Stimulated activated CD8-positive, alpha-beta memory T cell treated with anti-CD3 and anti-CD28 coated beads, Interleukin-12 subunit alpha, Interleukin-12 subunit beta, amount 100 ng/mL, for 24 hours (primary cell): ENCODE data around the gene SPTBN5.

Experiments
- DNase-seq: peaks from one replicate; pipeline ENCODE4 v3.0.0-alpha.2; 2020; ENCODE audit errors: extremely low read depth

SPTBN5 gene

DNA sequence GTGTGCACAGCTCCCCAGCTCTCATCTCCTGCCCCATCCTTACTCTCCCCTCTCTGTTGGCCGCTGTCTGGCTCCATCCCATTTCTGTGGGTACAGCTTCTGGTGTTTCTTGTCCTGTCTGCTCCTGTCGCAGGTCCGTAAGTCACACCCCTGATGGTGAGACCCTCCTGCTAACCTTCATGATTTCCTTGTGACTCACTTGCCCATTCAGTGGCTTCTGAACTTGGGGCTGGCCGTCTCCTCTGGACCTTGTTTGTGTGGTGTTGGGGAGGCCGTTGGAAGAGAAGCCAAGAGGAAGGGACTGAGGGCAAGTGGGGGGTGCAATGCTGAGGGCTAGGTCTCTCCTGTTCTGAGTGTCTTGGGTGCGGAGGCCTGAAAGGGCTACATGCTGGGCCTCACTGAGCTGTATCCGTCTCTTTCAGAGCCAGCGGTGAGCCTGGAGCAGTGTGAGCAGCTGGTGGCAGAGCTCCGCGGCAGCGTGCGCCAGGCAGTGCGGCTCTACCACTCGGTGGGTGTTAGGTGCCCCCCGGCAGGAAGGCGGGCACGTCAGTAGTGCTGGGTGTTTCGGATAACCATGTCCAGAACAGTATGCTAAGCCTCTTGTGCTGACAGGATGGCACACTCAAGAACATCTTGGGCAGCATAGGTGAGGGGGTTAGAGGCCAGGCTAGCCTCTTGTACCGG, 69.6 kb downstream of the SPTBN5 start:
- DNase-seq, result no peak

GRCh38 chr15:41823502-41823901, 70.4 kb downstream of the SPTBN5 start:
- DNase-seq, result no peak

- DNase-seq, result no peak
Observed at GRCh38 chr15:41822957-41823356, 70.9 kb downstream of the SPTBN5 start.

GRCh38 chr15:41822471-41822870, 71.4 kb downstream of the SPTBN5 start:
- no peak for DNase-seq

DNA sequence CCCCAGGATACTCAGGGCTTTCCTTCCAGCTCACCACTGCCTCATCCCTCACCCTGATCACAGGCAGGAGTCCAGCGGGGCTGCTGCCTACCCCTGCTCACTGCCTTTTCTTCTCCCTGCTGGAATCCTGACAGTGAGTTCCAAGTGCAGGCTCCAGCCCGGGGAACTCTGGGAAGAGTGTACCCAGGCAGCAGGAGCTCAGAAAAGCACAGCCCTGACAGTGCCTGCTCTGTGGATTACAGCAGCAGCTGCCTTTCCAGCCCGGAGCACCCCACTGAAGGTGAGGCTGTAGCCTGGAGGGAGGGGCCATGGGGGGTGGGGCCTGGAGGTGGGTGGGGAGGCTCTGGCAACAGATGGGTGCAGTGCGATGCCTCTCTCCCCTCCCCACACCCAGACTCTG, 72.0 kb downstream of the SPTBN5 start:
- DNase-seq, result no peak

DNA sequence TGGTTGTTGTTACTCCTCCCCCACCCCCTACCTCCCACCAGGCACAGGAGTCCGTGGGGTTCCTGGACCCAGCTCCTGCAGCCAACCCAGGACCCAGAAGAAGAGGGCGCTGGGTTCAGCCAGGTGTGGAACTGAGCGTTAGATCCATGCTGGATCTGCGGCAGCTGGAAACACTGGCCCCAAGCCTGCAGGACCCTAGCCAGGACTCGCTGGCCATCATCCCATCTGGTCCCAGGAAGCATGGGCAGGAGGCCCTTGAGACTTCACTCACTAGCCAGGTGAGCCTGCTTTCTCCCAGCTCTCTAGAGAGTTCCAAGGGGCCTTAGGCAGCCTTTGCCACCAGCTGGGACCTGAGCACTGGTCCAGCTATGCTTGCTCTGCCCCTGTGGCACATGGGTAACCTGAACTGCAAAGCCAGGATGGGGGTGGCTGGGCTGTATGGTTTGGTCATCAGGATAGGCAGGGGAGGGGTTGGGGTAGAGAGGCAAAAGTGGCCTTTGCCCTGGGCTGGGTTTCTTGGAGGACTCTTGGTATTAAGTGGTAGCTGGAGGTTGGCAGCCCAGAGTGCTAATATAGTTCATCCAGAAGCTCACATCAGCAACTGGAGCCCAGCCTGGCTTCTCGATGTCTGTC, 72.9 kb downstream of the SPTBN5 start:
- DNase-seq, result no peak

DNA sequence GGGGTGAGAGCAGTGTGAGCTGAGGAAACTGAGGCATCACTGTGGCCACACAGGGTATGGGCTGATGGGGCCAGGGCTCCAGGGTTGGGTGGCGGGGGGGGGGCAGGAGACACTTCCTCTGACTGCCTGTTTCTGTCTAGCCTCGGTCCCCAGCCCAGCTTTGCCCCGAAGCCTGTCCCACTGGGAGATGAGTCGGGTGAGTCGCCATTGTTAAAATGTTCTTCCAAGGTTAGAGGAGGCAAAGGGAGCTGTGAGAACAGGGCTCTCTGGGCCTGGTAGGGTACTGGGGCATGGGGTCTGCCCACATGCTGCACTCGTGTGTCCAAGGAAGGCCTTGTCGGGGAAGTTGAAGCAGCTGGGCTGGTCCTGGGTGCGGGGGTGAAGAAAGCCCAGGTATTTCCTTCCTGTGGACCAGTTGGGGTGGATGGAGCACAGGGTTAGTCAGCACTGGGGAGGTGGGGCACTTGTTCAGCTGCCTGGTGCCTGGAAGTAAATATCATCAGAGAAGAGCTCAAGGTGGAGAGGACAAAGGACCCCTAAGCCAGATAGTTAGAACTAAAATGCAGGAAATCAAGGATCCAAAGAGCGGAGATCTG, 74.3 kb downstream of the SPTBN5 start:
- DNase-seq, result no peak

- DNase-seq, result no peak
Observed at GRCh38 chr15:41817781-41818180, 76.1 kb downstream of the SPTBN5 start.

DNA sequence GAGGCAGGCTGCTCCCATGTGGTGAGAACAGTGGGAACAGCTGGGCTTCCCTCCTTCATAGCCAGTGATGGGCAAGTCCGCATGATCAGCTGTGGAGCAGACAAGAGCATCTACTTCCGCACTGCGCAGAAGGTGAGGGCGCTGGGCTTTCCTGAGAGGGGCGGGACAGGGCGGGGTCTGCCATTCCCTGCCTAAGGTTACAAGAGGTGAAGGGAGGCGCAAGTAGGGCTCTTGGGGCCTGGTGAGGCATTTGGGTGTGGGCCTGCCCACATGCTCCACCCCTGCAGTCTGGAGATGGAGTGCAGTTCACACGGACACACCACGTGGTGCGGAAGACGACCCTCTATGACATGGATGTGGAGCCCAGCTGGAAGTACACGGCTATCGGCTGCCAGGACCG, 76.5 kb downstream of the SPTBN5 start:
- no peak for DNase-seq

GRCh38 chr15:41816788-41817187, 77.1 kb downstream of the SPTBN5 start:
- DNase-seq, result no peak

DNA sequence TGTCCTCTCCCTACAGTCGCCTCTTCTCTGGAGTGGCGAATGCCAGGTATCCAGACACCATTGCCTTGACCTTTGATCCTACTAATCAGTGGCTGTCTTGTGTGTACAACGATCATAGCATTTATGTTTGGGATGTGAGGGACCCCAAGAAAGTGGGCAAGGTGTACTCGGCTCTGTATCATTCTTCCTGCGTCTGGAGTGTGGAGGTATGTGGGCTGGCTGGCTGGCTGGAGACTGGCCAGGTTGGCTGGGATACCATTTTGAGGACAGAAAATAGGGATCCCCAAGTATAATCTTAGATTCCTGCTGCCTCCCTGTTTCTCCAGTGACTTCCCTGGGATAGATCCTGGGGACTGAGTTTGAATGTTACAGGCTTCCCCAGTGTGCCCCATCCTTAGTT, 79.3 kb downstream of the SPTBN5 start:
- DNase-seq, result no peak

DNA sequence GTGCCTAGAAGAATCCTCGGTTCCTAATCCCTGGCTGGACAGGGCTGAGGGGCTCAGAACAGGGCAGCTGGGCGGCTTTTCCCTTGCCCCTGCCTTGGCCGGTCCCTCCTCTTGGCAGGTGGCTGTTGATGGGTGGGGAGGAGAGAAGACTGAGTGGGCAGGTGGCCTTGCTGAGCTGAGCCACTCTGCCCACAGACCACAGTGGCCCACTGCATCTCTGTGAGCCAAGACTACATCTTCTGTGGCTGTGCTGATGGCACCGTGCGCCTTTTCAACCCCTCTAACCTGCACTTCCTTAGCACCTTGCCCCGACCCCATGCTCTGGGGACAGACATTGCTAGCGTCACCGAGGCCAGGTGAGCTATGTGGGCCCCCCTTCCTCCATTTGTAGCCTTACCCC, 80.4 kb downstream of the SPTBN5 start:
- no peak for DNase-seq

- no peak for DNase-seq
Observed at GRCh38 chr15:41812820-41813375, 81.0 kb downstream of the SPTBN5 start.

GRCh38 chr15:41811432-41812195, 82.2 kb downstream of the SPTBN5 start:
- peak; percentile 38 for DNase-seq

DNA sequence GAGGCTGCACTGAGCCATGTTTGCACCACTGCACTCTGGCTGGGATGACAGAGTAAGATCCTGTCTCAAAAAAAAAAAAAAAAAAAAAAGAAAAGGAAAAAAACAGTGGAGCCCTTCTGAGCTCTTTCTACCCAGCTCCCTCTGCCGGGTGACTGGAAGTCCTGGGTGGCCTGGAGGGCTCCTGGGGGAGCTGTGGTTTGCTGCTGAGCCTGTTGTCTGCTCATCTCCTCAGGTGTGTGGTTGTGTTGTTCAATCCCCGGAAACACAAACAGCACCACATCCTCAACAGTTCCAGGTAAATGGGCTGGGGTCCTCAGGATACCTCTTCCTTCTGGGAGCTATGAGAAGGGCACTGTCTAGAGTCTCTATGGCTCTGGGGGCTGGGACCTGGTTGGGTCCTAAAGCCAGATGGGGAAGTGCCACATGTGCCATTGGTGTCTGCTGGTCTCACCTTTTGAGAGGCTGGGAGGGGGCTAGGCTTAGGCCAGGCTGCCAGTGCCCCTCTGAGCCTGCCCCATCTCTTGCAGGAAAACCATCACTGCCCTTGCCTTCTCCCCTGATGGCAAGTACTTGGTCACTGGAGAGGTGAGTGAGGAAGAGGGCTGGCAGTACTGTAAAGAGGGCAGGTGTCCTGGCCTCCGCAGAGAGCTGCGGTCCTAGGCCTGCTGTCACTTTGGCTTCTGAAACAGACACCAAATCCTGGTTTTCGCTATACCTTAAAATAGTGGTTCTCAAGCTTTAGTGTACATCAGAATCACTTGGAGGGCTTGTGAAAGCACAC, 83.0 kb downstream of the SPTBN5 start:
- no peak for DNase-seq

GRCh38 chr15:41809526-41810220, 84.2 kb downstream of the SPTBN5 start:
- DNase-seq, result no peak

DNA sequence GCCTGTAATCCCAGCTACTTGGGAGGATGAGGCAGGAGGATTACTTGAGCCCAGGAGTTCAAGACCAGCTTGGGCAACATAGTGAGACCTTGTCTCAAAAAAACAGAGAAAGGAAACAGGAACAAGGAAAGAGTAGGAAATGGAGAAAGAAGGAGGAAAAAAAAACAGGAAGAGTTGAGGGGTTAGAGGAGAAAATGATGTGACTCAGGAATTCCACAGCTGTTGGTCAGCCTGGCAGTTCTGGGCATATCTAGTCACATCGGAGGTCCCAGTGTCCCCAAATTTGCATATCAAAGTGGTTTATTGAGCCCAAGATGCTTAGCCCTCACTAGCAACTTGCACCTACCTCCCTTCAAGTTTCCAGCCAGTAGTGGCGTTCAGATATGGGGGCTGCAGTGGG, 84.7 kb downstream of the SPTBN5 start:
- DNase-seq, result no peak

- no peak for DNase-seq
Observed at GRCh38 chr15:41806291-41807181, 87.3 kb downstream of the SPTBN5 start.

- DNase-seq, result no peak
Observed at GRCh38 chr15:41805711-41806110, 88.1 kb downstream of the SPTBN5 start.
